ENCODE data around the gene MAN2A1. TPM values are rescaled to one million over a fixed set of nuclear protein-coding genes. Genes with fewer than 3 reads are reported as not detected.

The MAN2A1 gene
- total and polyA plus RNA-seq, 2 experiments from 2014 or later: 32.5 to 129 TPM

GRCh38 chr5:109805472-109805871, 115.7 kb downstream of the MAN2A1 start:
- TF ChIP-seq NANOG (IDR thresholded peaks at IDR 0.05; ENCODE audit: borderline replicate concordance) (no peak), EZH2phosphoT487 (IDR thresholded peaks at IDR 0.05; ENCODE audit: unreplicated experiment) (no peak), CTCF (conservative IDR thresholded peaks at IDR 0.05; ENCODE audit: low read depth in 2 of 2) (no peak), EZH2 (IDR thresholded peaks at IDR 0.05; ENCODE audit: low read depth, unreplicated experiment) (no peak), CREB1 (CRISPR knock-in tag; IDR thresholded peaks at IDR 0.05; ENCODE audit: low read depth) (no peak), REST (IDR thresholded peaks at IDR 0.05; ENCODE audit: unreplicated experiment) (no peak), ZNF462 (CRISPR knock-in tag; IDR thresholded peaks at IDR 0.05) (no peak), JUNB (IDR thresholded peaks at IDR 0.05; ENCODE audit: unreplicated experiment) (no peak), STAT1 (IDR thresholded peaks at IDR 0.05; ENCODE audit: unreplicated experiment) (no peak), ZNF114 (CRISPR knock-in tag; IDR thresholded peaks at IDR 0.05) (no peak), ZNF331 (CRISPR knock-in tag; IDR thresholded peaks at IDR 0.05; ENCODE audit: low read depth) (no peak), ETS1 (IDR thresholded peaks at IDR 0.05) (no peak), POLR2AphosphoS5 (IDR thresholded peaks at IDR 0.05; ENCODE audit: low read depth) (no peak)
- no peaks in the 10 kb centered on the region for H3K9me2 ChIP-seq (ENCODE audit: insufficient read depth)
- no peaks in the 10 kb centered on the region for H4K20me1 ChIP-seq (replicated peaks; ENCODE audit: insufficient read depth)
- H2AFZ ChIP-seq: no peak overlapping the region
- H3K27me3 Mint-ChIP-seq (ENCODE audit: insufficient read depth, low read depth, poor library complexity): peaks cover 3% of the 10 kb centered on the region
- no peaks in the 10 kb centered on the region for H3F3A ChIP-seq (replicated peaks; ENCODE audit: low read depth)
- H3K36me3 ChIP-seq (ENCODE audit: insufficient read depth): no peaks in the 10 kb centered on the region
- peak; percentile 77 for ATAC-seq
- H3K4me1 ChIP-seq (ENCODE audit: insufficient read depth): no peaks in the 10 kb centered on the region; the same call in 1 of the 2 replicates
- H3K79me2 ChIP-seq (replicated peaks; ENCODE audit: insufficient read depth): no peaks in the 10 kb centered on the region
- peaks cover 15% of the 10 kb centered on the region; the same call in 2 of the 3 replicates for H3K36me3 Mint-ChIP-seq (ENCODE audit: low read depth)
- H3K27me3 ChIP-seq (ENCODE audit: insufficient read depth): no peaks in the 10 kb centered on the region
- peak; percentile 11 for DNase-seq (ENCODE audit: low spot score)
- no peak overlapping the region for H3K4me3 ChIP-seq
- H3K4me1 Mint-ChIP-seq: peaks cover 11% of the 10 kb centered on the region
- no peaks in the 10 kb centered on the region for H3K9me3 Mint-ChIP-seq
- H3K4me3 Mint-ChIP-seq: no peak overlapping the region
- H3K27ac ChIP-seq (ENCODE audit: low read depth): no peak overlapping the region
- H3K4me2 ChIP-seq: no peak overlapping the region
- H3K27ac Mint-ChIP-seq: peak overlapping the region; percentile 34; the same call in 1 of the 2 replicates
